NCI-H2196 (cell line): ENCODE data around the gene AACS.
"Not testable (repeated sequence)": the region's sequence is repeated elsewhere in the genome, so short reads cannot be mapped to it uniquely, and the experiment has no call there.

Source experiments
- DNase-seq: peaks from one replicate; lab custom pipeline; 2025; ENCODE audit not compliant: unreplicated experiment; lab: John Stamatoyannopoulos, UW

AACS gene

DNA sequence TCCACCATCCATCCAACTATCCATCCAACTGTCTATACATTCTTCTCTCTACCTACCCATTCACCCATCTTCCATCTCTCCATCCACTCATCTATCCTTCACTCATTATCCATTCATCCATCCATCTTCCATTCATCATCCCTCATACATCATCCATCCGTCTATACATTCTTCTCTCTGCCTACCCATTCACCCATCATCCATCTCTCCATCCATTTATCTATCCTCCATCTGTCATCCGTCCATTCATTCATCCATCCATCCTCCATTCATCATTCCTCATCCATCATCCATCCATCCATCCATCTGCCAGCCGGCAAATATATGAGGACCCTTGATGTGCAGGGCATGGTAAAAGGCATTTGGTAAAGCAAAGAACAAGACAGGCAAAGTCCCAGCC lies 25.2 kb downstream of the AACS start:
- no peak for DNase-seq

DNA sequence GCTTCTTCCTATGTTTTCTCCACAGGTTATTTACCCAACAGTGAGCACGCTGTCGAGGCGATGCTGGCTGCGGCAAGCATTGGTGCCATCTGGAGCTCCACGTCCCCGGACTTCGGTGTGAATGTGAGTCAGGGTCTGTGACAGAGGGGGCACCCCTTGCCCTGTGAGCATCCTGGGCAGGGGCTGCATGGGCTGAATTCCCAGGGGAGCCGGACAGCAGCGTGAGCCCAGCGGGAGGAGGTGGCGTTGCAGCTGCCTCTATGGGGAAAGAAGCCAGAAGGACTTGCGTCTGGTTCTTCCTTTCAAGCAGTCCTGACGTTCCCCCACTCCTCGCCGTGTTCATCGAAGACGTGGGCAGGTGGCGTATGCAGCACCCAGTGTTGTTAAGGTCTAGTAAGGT lies 26.2 kb downstream of the AACS start:
- no peak for DNase-seq

DNA sequence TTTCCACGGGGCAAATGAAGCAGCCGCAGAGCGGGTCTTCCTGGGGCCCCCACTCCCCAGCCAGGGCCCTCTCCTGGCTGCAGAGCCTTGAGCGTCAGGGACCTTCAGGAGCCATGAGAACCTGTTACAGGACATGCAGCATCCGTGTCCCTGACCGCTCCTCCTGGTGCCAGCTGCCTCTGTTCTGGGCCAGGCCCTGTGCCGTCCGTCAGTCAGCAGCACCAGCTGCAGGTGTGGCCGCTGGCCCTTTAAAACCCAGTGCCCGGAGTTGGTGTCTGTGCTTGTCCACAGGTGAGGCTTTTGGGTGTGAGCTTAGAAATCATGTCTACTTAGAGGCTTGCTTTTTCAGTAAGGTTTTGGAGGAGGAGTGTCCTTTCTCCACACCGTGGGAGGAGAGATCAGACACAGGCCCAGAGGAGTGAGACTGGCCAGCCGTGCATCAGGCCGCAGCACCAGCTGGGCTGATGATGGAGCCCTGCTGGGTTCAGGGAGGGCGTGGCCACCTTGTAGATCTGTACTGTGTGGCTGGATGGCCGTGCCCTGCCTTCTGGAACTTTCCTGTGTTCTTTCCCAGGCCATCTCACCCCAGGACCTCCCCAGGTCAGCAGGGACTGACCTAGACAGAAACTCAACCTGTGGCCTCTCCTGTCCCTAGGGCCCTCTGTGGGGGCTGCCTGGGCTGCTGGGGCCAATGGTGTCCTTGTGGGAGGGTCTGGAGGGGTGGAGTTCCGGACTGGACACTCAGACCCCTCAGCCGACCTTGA lies 27.1 kb downstream of the AACS start:
- DNase-seq: no peak

DNA sequence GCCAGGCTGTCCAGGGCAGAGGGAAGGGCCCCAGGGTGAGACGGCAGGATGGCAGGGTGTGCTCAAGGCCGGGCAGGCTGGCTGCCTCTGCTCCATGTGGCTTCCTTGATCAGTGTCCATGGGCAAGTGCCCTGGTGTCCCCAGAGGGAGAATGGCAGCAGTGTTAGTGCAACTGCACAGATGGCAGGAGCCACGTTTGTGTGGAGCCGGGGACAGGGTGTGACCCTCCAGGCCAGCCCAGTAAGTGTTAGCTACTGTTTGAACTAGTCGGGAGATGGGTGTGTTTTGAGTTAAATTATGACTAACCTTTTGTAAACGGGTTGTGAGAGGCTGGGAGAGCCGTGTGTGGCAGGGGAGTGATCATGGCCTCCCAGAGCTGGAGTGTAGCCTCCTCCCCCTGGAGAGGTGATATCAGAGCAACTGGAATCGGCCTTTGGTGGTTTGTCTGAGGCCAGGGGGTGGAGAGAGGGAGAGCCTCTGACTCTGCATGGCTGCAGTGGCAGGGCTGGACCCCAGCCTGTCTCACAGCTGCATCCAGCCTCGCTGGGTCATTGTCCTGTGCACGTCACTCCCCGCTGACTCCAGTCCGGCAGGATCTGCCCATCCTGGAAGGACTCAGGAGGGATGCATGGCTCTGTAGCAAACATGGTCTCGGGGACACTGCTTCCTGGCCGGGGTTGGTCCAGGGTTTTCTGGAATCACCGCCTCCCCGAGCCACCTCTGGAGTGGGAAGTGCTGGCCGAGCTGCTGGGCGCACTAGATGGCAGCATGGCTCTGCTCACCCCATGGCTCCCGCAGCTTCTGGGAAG lies 27.8 kb downstream of the AACS start:
- DNase-seq: peak; percentile 15

DNA sequence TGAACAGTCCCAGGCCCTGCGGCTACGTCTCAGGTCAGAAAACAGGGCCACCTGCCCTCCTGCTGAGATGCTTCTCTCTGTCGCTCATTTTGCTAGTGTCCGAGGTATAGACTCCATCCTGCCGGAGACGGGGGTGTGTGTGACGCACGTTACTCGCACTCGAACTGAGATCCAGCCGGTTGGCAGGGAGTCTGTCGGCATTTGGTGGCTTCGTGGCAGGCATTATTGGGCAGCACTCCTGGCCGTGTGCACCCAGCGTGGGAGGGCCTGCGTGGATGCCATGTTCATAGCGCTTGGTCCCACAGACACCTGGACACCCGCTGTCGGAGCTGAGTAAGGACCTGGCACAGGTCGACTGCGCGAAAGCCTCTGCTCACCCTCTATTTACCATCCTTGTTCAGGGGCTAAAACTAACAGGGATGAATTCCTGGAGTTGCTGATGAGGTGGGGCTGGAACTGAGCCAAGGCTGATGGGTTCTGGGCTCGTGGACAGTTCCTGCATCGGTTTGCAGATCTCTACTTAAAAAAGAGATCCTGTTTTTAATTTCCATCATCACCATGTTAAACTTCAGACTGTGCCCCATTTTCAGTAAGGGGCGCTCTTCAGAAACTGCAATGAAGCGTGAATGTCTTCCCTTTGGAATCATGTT lies 28.6 kb downstream of the AACS start:
- no peak for DNase-seq

DNA sequence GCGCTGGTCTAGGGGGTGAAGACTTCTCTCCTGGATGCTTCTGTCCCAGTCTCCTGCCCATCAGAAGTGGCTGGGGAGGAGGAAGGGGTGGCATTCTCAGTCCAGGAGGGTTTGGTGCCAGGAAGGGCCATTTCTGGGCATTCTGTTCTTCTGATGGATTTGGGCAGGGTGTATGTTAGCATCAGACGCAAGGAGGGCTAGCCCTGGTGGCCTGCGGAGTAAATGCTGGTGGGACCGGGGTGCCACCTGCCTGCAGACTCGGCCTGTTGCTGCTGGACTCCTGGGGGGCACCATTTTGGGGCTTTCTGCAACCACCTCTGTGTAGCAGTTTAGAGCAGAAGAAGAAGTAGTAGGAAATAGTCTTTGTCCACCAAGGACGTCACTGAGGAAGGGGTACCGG lies 31.7 kb downstream of the AACS start:
- no peak for DNase-seq

DNA sequence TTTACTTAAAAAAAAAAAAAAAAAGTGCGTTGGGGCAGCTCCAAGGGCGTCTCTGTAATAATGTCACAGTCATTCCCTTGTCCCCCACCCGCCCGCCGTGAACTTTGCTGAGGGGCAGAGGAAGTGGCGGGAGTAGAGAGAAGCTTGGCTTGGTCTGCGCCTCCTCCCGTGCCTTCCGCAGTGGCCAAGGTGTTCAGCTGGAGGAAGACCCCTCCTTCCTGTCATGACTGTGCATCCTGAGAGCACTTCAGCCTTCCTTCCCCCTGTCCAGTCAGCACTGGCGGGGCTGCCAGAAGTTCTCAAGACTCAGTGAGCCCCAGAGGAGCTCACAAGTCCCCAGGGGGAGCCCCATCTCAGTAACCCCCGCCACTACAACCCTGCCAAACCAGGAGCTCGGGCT lies 32.2 kb downstream of the AACS start:
- no peak for DNase-seq

DNA sequence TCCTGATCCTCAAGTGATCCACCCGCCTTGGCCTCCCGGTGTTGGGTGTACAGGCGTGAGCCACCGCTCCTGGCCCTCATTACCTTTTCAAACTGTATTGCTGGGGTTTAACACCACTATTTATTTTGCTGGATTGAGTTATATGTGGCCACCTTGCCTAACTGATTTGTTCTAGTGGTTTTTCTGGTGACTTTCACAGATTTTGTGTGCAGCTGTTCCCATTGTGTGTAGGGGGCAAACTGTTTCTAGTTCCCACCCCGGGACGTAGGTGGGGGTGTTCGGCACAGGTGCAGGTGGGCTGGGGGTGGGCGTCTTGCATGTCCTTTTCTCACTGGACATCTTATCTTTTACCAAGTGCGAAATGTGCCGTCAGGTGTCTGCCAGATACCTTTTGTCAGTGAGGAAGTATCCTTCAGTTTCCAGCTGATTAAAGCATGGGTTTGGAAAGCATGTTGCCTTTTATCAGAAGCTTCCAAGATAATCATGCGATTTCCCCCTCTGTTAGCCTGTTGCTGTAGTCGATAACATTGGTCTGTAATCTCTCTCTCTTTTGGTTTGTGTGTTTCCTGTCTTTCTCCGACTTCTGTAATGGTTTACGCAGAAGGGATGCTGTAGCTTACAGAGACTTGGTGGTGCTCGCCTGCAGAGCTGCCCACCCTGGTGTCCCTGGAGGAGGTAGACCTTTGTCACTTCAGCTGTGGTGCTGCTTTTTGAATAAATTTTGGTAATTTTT lies 33.6 kb downstream of the AACS start:
- DNase-seq: no peak

DNA sequence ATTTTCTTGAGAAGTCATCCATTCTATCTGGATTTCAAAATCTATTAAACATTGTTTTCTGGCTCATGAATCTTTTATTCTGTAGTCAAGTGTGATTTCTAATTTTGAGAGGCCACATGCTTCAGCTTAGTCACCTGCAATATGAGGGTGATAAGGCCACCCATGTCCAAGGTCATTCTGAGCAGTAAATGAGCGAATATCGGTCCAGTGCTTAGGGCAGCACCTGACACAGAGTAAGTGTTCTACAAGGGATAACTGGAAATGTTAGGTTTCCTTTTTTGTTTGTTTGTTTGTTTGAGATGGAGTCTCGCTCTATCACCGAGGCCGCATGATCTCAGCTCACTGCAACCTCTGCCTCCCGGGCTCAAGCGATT lies 34.2 kb downstream of the AACS start:
- no peak for DNase-seq

DNA sequence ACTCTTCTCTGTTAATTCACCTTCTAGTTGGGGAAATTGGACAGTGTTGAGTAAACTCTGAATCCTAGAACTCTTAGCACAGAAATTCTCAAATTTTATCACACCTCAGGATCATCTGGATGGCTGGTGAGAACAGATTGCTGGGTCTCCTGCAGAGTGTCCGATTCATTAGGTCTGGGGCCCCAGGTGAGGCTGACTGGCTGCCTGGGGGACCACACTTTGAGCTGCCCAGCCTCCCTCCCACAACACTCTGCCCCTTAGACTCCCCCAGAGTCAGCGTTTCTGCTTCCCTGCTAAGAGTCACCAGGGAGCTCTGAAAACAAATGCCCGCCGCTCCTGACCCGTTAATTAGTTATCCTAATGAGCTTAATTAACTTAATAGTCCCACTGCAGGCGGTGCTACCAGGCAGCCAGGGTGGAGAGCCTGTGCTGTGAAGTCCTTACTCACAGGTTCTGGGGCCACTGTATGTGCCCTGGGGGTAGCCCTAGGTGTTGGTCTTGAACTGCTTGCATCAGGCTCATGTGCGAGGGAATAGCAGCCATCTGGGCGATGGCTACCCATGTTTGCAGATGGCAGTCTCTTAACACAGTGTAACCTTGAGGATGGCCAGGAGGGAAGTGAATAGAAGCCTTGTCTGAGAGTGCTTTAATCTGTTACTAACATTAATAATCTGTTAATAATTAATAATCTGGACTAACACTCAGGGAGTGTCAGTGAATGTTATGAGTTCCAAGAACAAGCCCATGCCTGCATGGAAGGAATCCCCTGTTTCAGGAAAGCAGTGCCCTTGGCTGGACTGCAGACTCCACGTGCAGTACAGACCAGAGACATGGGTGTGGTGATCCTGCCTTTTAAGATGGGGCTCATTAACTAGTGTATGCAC lies 35.6 kb downstream of the AACS start:
- no peak for DNase-seq

DNA sequence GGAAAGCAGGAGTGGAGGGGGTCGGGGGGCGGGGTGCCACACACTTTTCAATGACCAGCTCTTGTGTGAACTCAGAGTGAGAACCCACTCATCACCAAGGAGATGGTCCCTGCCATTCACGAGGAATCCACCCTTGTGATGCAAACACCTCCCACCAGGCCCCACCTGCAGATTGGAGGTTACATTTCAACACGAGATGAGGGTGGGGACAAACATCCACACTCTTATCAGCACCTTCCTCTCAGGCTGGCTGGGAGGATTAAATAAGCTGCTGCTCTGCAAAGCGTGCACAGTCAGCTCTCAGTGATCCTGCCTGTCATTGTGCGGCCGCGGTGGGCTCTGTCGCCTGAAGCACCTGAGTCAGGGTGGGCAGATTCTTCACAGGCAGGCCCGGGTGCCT lies 39.7 kb downstream of the AACS start:
- DNase-seq: no peak

DNA sequence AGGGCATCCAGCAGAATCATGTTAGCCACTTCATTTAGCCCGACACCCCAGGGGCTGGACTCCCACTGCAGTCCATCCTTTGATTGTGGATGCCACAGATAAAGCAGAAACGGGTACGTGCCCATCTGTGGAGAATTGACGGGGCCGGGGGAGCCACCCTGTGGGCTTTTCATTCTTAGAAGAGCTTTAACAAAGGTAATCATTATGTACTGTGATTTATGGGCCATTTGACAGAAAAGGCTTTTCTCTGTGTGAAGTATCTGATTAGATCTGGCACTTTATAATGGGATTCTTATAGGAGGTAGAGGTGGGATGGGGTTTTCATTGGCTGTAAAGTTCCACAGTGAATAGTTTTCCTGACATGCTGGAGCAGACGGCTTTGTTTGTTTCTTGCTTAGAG lies 40.4 kb downstream of the AACS start:
- DNase-seq: no peak

DNA sequence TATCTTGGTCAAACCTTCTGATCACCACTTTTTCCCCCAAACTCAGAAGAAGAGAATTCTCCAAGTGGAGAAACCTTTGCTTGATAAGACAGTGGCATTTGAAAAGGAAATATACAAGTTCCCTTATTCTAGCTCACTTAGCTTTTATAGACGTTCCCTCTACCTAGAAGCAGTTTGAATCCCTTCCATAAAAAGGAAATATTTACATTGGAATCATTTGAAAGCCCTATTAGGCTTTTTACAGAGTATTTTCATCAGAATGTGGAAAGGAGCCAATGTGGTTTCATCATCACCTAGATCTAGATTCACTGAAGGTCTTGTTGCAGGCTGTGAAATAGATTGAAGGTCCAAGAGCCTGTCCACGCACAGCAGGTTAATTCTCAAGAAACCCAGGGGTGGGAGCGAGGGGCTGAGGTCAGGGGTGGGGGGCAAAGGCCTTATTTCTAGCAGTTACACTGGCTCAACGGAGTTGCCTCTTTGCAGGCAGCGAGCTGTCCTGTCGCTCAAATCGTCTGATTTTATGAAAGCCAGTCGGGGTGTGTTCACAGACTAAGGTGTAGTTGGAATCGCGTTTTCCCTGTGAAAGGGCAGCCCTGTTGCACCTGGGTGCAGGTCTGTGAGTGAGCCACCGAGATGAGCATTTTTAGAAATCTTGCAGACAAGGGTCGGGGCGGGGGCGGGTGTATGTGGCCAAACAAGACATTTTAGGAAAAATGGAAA lies 45.6 kb downstream of the AACS start:
- DNase-seq: peak; percentile 9

DNA sequence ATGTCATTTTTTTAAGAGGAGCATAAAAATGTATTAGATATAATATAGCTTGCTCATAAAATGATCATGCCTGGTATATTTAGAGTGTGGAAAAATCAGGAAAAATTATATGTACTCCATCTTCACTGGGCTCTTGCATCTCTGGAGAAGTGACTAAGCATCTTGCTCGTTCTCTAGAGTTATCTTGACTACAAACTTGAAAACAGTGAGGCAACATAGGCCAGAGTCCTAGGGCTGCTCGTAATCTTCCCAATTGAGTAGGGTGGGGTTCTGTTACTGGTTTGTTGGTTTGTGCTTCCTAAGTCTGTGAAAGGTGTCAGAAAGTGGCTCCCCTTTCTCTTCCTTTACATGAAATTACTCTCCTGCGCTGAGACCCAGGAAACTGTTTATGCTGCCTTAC lies 46.2 kb downstream of the AACS start:
- DNase-seq: no peak

DNA sequence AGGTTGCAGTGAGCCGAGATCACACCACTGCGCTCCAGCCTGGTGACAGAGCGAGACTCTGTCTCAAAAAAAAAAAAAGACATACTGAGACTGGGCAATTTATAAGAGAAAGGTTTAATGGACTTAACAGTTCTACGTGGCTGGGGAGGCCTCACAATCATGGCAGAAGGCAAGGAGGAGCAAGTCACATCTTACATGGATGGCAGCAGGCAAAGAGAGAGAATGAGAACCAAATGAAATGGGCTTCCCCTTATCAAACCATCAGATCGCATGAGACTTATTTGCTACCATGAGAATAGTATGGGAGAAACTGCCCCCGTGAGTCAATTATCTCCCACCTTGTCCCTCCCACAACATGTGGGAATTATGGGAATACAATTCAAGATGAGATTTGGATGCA lies 47.4 kb downstream of the AACS start:
- not testable (repeated sequence) for DNase-seq

DNA sequence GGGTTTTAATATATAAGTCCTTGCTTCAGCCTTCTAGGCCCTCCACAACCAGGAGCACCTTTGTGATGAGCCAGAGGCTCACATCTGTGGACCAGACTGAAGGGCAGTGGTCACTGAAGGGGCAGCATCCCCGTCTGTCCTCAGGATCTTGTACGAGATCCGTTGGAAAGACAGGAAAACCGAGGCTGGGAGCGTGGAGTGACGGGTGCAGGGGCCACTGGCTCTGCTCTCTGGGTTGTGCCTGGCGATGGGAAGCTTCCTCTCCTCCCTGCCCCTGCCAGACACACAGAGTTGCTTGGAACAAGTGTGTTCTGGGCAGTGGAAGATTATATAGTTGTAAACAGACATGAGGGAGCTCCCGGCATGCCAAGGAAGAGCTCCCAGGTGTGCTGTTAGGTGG lies 48.0 kb downstream of the AACS start:
- no peak for DNase-seq

DNA sequence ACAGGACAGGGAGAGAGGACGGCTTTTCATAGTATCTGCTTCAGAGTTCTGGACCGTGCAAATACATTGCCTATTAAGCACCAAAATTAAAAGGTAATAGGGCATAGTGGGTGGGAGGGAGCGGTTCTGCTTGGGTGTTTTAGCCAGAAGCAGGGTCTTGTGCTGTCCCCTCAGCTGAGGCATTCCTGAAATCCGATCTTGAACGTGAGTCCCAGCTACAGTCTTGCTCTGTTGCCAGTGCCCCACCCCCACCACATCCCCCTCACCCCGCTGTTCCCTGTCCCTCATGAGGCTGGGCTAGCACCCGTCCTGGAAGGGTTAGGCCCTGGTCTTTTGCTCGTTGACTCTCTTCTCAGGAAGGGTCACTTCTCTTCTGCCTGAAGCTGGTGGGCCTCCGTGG lies 48.6 kb downstream of the AACS start:
- DNase-seq: no peak

DNA sequence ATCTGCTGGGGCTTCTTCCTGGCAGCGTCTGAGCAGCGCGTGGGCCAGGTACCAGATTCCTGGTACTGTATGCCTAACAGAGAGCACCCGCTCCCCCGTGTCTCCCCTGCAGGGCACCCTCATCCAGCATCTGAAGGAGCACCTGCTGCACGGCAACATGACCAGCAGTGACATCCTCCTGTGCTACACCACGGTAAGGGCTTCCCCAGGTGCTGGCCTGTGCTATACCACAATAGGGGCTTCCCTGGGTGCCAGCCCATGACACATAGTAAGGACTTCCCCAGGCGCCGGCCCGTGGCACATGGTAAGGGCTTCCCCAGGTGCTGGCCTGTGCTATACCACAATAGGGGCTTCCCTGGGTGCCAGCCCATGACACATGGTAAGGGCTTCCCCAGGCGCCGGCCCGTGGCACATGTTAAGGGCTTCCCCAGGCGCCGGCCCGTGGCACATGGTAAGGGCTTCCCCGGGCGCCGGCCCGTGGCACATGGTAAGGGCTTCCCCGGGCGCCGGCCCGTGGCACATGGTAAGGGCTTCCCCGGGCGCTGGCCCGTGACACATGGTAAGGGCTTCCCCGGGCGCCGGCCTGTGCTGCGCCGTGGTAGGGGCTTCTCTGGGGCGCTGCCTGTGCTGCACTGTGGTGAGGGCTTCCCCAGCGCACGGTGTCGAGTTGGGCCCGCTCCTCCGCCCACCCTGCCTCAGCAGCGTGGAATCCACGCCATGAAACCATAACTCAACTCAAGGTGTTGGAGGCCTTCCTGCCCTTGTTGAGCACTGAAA lies 49.3 kb downstream of the AACS start:
- no peak for DNase-seq

DNA sequence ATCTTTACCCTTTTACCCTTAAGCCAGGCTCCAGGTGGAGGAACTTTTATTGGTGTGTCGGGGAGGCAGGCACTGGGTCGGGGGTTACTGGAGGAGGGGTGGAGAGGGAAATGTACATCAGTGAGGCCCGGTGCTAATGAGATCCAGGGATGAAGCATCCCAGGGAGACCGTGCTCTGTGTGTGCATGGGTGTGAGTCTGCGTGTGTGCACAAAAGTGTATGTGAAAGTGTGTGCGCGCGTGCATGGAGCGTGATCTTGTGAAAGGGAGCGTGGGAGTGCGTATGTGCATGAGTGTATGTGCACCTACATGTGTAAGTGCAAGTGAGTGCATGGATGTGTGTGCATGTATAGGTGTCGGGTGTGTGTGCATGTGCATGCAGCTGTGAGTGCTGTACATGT lies 55.3 kb downstream of the AACS start:
- no peak for DNase-seq
